Activated T-cell treated with anti-CD3 and anti-CD28 coated beads, Interleukin-2, amount 50 U/mL, for 72 hours (primary cell): ENCODE measurements around the gene TMEM115. TPM values are rescaled to one million over a fixed set of nuclear protein-coding genes. Genes with fewer than 3 reads are reported as not detected.
A peak's percentile ranks its signal among the peaks of the same experiment; 100 is the strongest.

Experiments used
- ATAC-seq, 2 donors: fragments of 150-1000 bp; cut with Tn5 transposase; replicated peaks in 1 of 2; 2 replicates each; pipeline ENCODE4 v1.10.0; 2021; ENCODE audit warnings: moderate library complexity in 2 of 2, mild to moderate bottlenecking in 1 of 2
- DNase-seq, 2 donors: peaks; one replicate each; pipeline ENCODE4 v3.0.0; 2021 to 2022; ENCODE audit warnings: mixed read lengths in 1 of 2
- H3K27ac Mint-ChIP-seq: one replicate; pipeline ENCODE4 v1.8.0; 2022; ENCODE audit warnings: mild to moderate bottlenecking, moderate library complexity, mixed read lengths
- H3K27me3 Mint-ChIP-seq: one replicate; pipeline ENCODE4 v1.8.0; 2022; ENCODE audit warnings: low read depth, mixed read lengths
- H3K36me3 Mint-ChIP-seq, 2 donors: one replicate each; pipeline ENCODE4 v1.8.0; 2022; ENCODE audit warnings: mixed read lengths in 2 of 2, mild to moderate bottlenecking in 1 of 2; ENCODE audit not compliant: insufficient read depth in 2 of 2
- H3K4me1 Mint-ChIP-seq: one replicate; pipeline ENCODE4 v1.8.0; 2022; ENCODE audit warnings: low read depth, mixed read lengths
- H3K4me3 Mint-ChIP-seq, 2 donors: one replicate each; pipeline ENCODE4 v1.8.0; 2022; ENCODE audit warnings: mild to moderate bottlenecking in 2 of 2, mixed read lengths in 2 of 2, moderate library complexity in 2 of 2
- H3K9me3 Mint-ChIP-seq, 2 donors: one replicate each; pipeline ENCODE4 v1.8.0; 2022; ENCODE audit warnings: mixed read lengths in 2 of 2
- total RNA-seq, 2 donors: library from RNA; stranded (reverse); gene quantifications; one replicate each; pipeline ENCODE4 v1.2.3, GENCODE V29; 2022

Gene TMEM115
- total RNA-seq: 10 to 100 TPM; 21.5 to 22.6 TPM

- Mint-ChIP-seq H3K27me3 (no peaks in the 10 kb centered on the region), H3K4me1 (peaks cover 44% of the 10 kb centered on the region), H3K4me3 (peak within 1 kb of the TSS; percentile 90 to 97), H3K27ac (peak within 1 kb of the TSS; percentile 98), H3K36me3 (peaks cover 6 to 10% of the 10 kb centered on the region in 2 donors), H3K9me3 (no peaks in the 10 kb centered on the region)
- ATAC-seq (peak; percentile 100), DNase-seq (peak; percentile 95 to 96)
Measured at GRCh38 chr3:50358911-50359759, at the start of gene TMEM115. Gene TMEM115 (minus strand): TSS chr3:50359521. CDS start chr3:50359063, 458 bp downstream.

GRCh38 chr3:50408443-50408944, 49.2 kb upstream of the TMEM115 start:
- H3K36me3 Mint-ChIP-seq: no peaks in the 10 kb centered on the region
- no peak overlapping the region for H3K4me3 Mint-ChIP-seq
- DNase-seq (no peak), ATAC-seq (no peak)
- H3K4me1 Mint-ChIP-seq: peaks cover 10% of the 10 kb centered on the region
- no peaks in the 10 kb centered on the region for H3K27me3 Mint-ChIP-seq
- H3K27ac Mint-ChIP-seq: no peak overlapping the region
- H3K9me3 Mint-ChIP-seq: peaks cover 0 to 4% of the 10 kb centered on the region in 2 donors

DNA sequence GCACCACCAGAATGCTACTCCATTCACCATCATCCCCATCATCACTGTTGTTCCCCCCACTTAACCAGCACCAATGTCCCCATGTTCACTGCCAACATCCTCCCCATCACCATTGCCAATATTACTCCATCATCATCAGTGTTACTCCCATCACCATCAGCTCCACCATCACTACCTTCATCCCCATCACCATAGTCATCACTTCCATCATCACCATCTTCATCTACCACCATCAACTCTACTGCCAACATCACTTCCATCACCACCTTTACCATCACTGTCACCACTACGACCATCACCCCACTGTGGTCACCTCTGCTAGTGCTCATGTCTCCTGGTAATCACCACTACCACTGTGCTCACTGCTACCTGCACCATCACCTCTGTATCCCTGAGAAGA, 47.2 kb upstream of the TMEM115 start:
- ATAC-seq (no peak), DNase-seq (no peak)
- Mint-ChIP-seq H3K27ac (no peak overlapping the region), H3K9me3 (peaks cover 0 to 4% of the 10 kb centered on the region in 2 donors), H3K4me3 (no peak overlapping the region), H3K27me3 (no peaks in the 10 kb centered on the region), H3K36me3 (no peaks in the 10 kb centered on the region), H3K4me1 (peaks cover 10% of the 10 kb centered on the region)

GRCh38 chr3:50405249-50405648, 45.9 kb upstream of the TMEM115 start:
- Mint-ChIP-seq H3K36me3 (no peaks in the 10 kb centered on the region), H3K4me1 (no peaks in the 10 kb centered on the region), H3K4me3 (no peak overlapping the region), H3K27me3 (no peaks in the 10 kb centered on the region), H3K27ac (no peak overlapping the region), H3K9me3 (peaks cover 0 to 4% of the 10 kb centered on the region in 2 donors)
- ATAC-seq: no peak
- peak; percentile 26 to 29 for DNase-seq

DNA sequence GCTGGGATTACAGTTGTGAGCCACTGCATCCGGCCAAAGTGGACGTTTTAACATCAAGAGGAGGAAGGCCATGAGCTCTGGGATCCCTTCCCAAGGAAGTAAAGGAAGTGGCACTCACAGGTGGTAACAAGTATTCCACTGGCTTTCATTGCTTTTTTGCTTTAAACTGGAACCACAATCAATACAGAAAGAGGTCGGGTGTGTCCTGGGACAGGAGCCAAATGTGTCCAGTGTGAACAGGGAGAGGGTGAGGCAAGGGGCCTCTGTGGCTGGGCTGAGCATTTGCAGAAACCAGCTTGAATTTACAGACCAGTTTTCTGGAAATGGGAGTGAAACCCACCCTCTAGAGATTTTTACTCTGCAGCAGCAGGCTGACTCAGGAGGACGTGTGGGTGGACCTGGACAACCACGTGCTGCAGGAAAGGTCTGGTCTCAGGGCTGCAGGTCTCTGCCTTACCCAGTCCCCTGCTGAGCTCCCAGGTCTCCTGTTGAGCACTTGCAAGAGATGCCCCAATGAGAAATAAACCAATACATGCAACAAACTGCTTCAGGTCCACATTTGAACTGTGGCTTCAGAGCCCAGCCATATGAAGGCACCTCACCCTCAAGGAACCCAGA, 42.8 kb upstream of the TMEM115 start:
- H3K9me3 Mint-ChIP-seq: peaks cover 0 to 4% of the 10 kb centered on the region in 2 donors
- DNase-seq (no peak), ATAC-seq (no peak)
- no peak overlapping the region for H3K27ac Mint-ChIP-seq
- no peaks in the 10 kb centered on the region for H3K27me3 Mint-ChIP-seq
- H3K4me3 Mint-ChIP-seq: no peak overlapping the region
- H3K36me3 Mint-ChIP-seq: no peaks in the 10 kb centered on the region
- no peaks in the 10 kb centered on the region for H3K4me1 Mint-ChIP-seq

- ATAC-seq: no peak
- no peak overlapping the region for H3K4me3 Mint-ChIP-seq
- peaks cover 6% of the 10 kb centered on the region for H3K4me1 Mint-ChIP-seq
- no peaks in the 10 kb centered on the region for H3K27me3 Mint-ChIP-seq
- no peak for DNase-seq
- H3K36me3 Mint-ChIP-seq: no peaks in the 10 kb centered on the region
- no peak overlapping the region for H3K27ac Mint-ChIP-seq
- no peaks in the 10 kb centered on the region for H3K9me3 Mint-ChIP-seq
Measured at GRCh38 chr3:50396502-50396901, 37.2 kb upstream of the TMEM115 start.

DNA sequence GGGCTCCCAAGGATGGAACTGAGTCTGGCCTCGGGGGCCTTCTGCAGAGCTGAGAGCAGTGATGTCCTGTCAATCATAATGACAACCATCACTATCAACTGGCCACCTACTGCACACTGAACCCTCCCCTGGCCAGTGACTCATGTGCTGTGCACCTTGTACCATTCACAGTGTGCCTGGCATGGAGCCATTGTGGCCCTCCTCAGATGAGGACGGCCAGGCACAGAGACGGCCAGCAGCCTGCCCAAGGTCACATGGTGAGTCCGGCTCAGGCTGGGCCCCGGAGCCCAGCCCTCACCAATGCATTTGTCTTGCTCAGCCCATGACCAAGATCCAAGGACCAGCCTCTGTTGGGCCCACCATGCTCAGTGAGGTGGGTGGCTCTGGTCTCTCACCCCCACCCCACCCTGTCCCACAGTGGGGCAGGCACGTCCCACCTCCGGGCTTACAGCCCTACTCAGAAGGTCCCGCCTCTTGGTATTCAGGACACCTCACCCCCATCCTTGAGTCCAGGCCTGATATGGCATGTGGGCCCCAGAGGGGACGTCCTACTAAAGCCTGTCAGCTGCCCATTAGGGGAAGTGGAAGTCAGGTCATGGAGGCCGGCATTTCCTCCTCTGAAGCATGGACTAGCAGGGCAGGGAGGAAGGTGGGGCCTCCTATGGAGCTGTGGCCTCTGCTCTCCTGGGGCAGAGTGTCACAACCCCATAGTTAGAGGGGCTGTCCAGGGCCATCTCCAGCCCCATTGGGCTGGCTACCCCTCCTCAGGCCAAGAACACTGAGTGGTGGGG, 35.9 kb upstream of the TMEM115 start:
- no peak for DNase-seq
- Mint-ChIP-seq H3K9me3 (no peaks in the 10 kb centered on the region), H3K27ac (no peak overlapping the region), H3K36me3 (no peaks in the 10 kb centered on the region), H3K4me3 (no peak overlapping the region), H3K4me1 (peaks cover 7% of the 10 kb centered on the region), H3K27me3 (no peaks in the 10 kb centered on the region)
- no peak for ATAC-seq

GRCh38 chr3:50393061-50393460, 33.7 kb upstream of the TMEM115 start:
- Mint-ChIP-seq H3K4me1 (peaks cover 7% of the 10 kb centered on the region), H3K27ac (no peak overlapping the region), H3K36me3 (no peaks in the 10 kb centered on the region), H3K9me3 (no peaks in the 10 kb centered on the region), H3K4me3 (no peak overlapping the region), H3K27me3 (no peaks in the 10 kb centered on the region)
- DNase-seq (no peak), ATAC-seq (no peak)

DNA sequence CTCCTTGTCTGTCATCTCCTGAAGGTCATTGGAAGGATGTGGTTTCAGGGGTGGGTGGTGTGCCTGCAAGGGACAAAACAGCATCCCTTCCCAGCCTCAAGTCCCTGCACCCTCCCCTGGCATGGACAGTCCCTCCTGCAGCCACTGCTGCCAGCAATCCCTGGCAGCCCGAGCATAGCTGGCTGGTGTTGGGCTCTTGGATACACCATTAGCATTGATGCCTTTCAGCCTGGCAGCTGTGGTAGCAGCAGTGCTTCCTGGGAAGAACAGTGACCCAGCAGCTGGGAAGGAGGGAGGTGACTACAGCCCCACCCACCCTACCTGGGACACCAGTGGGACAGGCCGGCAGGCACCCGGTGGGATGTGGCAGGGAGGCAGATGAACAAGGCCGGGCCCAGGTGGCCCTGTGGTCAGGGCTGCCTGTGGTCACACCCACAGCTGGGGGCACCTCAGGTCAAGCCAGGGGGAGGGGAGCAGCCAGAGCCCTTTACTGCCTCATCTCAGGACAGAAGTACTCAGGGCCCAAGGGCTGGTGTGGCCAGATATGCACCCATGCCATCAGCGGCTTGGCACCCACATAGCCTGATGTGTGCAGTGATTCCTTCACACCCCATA, 32.9 kb upstream of the TMEM115 start:
- Mint-ChIP-seq H3K4me1 (peaks cover 7% of the 10 kb centered on the region), H3K4me3 (no peak overlapping the region), H3K9me3 (no peaks in the 10 kb centered on the region), H3K36me3 (no peaks in the 10 kb centered on the region), H3K27me3 (no peaks in the 10 kb centered on the region), H3K27ac (no peak overlapping the region)
- DNase-seq (no peak), ATAC-seq (no peak)

DNA sequence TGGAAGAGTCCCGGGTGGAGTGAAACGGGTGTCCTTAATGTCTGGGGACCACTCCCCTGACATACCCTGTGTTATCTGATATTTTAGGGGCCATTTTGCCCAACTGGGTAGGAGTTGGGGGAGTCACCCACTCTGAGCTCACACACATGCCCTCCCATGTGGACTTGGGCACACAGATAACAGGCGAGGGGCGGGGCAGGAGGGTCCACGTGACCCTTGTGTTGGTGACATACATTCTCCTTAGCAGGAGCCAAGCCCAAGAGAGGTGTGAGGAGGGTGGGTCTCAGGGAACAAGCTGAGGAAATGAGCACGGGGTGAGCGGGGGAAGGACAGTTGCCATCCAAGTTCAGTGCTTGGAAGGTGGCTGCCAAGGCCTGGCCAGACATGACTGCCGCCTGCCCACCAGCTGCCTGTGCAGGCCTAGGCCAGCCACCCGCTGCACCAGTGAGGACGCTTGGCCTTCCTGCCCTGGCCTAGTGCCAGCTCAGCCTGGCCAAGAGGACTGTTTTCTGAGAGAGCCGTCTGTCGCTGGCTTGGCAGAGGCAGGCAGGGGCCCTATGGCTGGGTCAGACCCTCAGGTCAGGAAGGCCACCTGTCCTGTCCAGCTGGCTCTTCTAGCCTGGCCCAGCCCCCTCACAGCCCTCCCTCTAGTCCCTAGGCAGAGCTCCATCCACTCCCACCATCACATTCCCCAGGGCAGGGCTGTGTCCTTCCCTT, 31.3 kb upstream of the TMEM115 start:
- no peak for ATAC-seq
- peaks cover 7% of the 10 kb centered on the region for H3K4me1 Mint-ChIP-seq
- H3K27ac Mint-ChIP-seq: no peak overlapping the region
- DNase-seq: no peak
- no peak overlapping the region for H3K4me3 Mint-ChIP-seq
- no peaks in the 10 kb centered on the region for H3K9me3 Mint-ChIP-seq
- H3K27me3 Mint-ChIP-seq: no peaks in the 10 kb centered on the region
- H3K36me3 Mint-ChIP-seq: no peaks in the 10 kb centered on the region

- H3K27ac Mint-ChIP-seq: no peak overlapping the region
- H3K27me3 Mint-ChIP-seq: no peaks in the 10 kb centered on the region
- no peak overlapping the region for H3K4me3 Mint-ChIP-seq
- DNase-seq (no peak), ATAC-seq (no peak)
- no peaks in the 10 kb centered on the region for H3K9me3 Mint-ChIP-seq
- no peaks in the 10 kb centered on the region for H3K36me3 Mint-ChIP-seq
- peaks cover 7% of the 10 kb centered on the region for H3K4me1 Mint-ChIP-seq
Measured at GRCh38 chr3:50389414-50389767, 30.1 kb upstream of the TMEM115 start.

- H3K36me3 Mint-ChIP-seq: no peaks in the 10 kb centered on the region
- DNase-seq (no peak), ATAC-seq (no peak)
- H3K9me3 Mint-ChIP-seq: no peaks in the 10 kb centered on the region
- no peak overlapping the region for H3K27ac Mint-ChIP-seq
- H3K4me3 Mint-ChIP-seq: no peak overlapping the region
- peaks cover 7% of the 10 kb centered on the region for H3K4me1 Mint-ChIP-seq
- H3K27me3 Mint-ChIP-seq: no peaks in the 10 kb centered on the region
Measured at GRCh38 chr3:50388720-50389413, 29.5 kb upstream of the TMEM115 start.
